Stomach (tissue), 4 donors: Measurements from ENCODE around the gene TMEM130.

Source experiments
- EP300 ChIP-seq: sonication (generic); formaldehyde crosslinking; IDR thresholded peaks from one replicate; pipeline ENCODE4 v1.6.1; 2017; ENCODE audit warnings: antibody characterized with exemption
- POLR2A ChIP-seq, 4 donors: fragments of 450-650 bp; IDR thresholded peaks; one replicate each; pipeline ENCODE4 v1.6.1; 2016; ENCODE audit warnings: antibody characterized with exemption in 4 of 4, control low read depth in 2 of 4, mild to moderate bottlenecking in 1 of 4, moderate library complexity in 1 of 4
- POLR2AphosphoS5 ChIP-seq, 3 donors: sonication (generic); formaldehyde crosslinking; IDR thresholded peaks; one replicate each; pipeline ENCODE4 v1.6.1; 2016; ENCODE audit warnings: antibody characterized with exemption in 3 of 3
- TF ChIP-seq, protein P1 (sequence below), 7 experiments: fragments of 450-650 bp in 4 of 7; fragments of 200-600 bp in 3 of 7; sonication (generic) in 3 of 7; IDR thresholded peaks; one replicate each; pipeline ENCODE4 v1.5.1; 2016 to 2019; ENCODE audit warnings: antibody characterized with exemption in 7 of 7, control low read depth in 2 of 7, mild to moderate bottlenecking in 1 of 7

GRCh38 chr7:98855610-98856422 is 14.0 kb downstream of the TMEM130 start:
- TF ChIP-seq, protein P1, sequence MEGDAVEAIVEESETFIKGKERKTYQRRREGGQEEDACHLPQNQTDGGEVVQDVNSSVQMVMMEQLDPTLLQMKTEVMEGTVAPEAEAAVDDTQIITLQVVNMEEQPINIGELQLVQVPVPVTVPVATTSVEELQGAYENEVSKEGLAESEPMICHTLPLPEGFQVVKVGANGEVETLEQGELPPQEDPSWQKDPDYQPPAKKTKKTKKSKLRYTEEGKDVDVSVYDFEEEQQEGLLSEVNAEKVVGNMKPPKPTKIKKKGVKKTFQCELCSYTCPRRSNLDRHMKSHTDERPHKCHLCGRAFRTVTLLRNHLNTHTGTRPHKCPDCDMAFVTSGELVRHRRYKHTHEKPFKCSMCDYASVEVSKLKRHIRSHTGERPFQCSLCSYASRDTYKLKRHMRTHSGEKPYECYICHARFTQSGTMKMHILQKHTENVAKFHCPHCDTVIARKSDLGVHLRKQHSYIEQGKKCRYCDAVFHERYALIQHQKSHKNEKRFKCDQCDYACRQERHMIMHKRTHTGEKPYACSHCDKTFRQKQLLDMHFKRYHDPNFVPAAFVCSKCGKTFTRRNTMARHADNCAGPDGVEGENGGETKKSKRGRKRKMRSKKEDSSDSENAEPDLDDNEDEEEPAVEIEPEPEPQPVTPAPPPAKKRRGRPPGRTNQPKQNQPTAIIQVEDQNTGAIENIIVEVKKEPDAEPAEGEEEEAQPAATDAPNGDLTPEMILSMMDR (IDR thresholded peaks at IDR 0.05), result no peak
- TF ChIP-seq POLR2A (IDR thresholded peaks at IDR 0.05) (no peak), POLR2AphosphoS5 (IDR thresholded peaks at IDR 0.05) (no peak), EP300 (no peak)
